Measurements from ENCODE around the gene SOS2.

GRCh38 chr14:50254248-50254647 lies 22.9 kb upstream of the SOS2 start:
- TF ChIP-seq POU2F2 (IDR thresholded peaks at IDR 0.05; ENCODE audit: borderline replicate concordance, low read depth, low read length), result no peak
- TF ChIP-seq SPI1 (IDR thresholded peaks at IDR 0.05; ENCODE audit: borderline replicate concordance, insufficient read depth, low read depth, low read length), result no peak
- TF ChIP-seq TAF1 (IDR thresholded peaks at IDR 0.05; ENCODE audit: borderline replicate concordance, low read depth, low read length), result no peak
- TF ChIP-seq IKZF1 (conservative IDR thresholded peaks at IDR 0.05), result no peak
- no peak for TF ChIP-seq EP300 (IDR thresholded peaks at IDR 0.05; ENCODE audit: borderline replicate concordance in 1 of 2, control insufficient read depth in 1 of 2, low read depth in 2 of 2, low read length in 2 of 2)
- TF ChIP-seq CBX5 (IDR thresholded peaks at IDR 0.05; ENCODE audit: low read depth), result no peak
- TF ChIP-seq POLR2A (IDR thresholded peaks at IDR 0.05; ENCODE audit: low read depth, low read length), result no peak
- no peak for TF ChIP-seq CTCF (IDR thresholded peaks at IDR 0.05 in 2 of 3, conservative IDR thresholded peaks at IDR 0.05 in 1 of 3; ENCODE audit: control insufficient read depth in 2 of 3, extremely low read depth in 1 of 3, insufficient read depth in 1 of 3, low read depth in 3 of 3, low read length in 3 of 3)
